Motor neuron (in vitro differentiated cells): ENCODE measurements around the gene ZNF436. TPM values are rescaled to one million over a fixed set of nuclear protein-coding genes. Genes with fewer than 3 reads are reported as not detected.

Source experiments
- ATAC-seq, 8 experiments: fragments of 200-7000 bp; cut with Tn5 transposase; replicated peaks in 6 of 8; 2 replicates each; pipeline ENCODE4 v1.8.0; 2021; ENCODE audit warnings: mild to moderate bottlenecking in 8 of 8, moderate library complexity in 8 of 8
- H3K27ac ChIP-seq, 2 donors: fragments of 250-450 bp; sonication (Bioruptor Pico); 2 replicates each; pipeline ENCODE4 v1.9.0; 2021; ENCODE audit warnings: antibody characterized with exemption in 2 of 2, mild to moderate bottlenecking in 2 of 2, moderate library complexity in 1 of 2
- H3K4me1 ChIP-seq, 2 donors: fragments of 250-450 bp; sonication (Bioruptor Pico); replicated peaks in 1 of 2; 2 replicates each; pipeline ENCODE4 v1.6.1; 2021; ENCODE audit warnings: antibody characterized with exemption in 2 of 2, mild to moderate bottlenecking in 2 of 2, moderate library complexity in 1 of 2
- H3K4me3 ChIP-seq, 5 donors: fragments of 250-450 bp; sonication (Bioruptor Pico); 2 replicates each; pipeline ENCODE4 v1.9.0; 2021; ENCODE audit warnings: antibody characterized with exemption in 5 of 5, mild to moderate bottlenecking in 5 of 5, moderate library complexity in 4 of 5
- WGBS, 10 experiments: fragments of 450-650 bp; shearing (Covaris generic); methylation state at CpG; one replicate each; pipeline ENCODE4 v1.0.0; 2022; 5-methylcytosine and 5-hydroxymethylcytosine counted together
- in situ Hi-C, 9 experiments: fragments of 400-800 bp; cut with MboI; loops; one replicate each; pipeline ENCODE4 v1.15.0; 2021; ENCODE audit warnings: low sequenced_read_pairs in 9 of 9, low pct_unique_long_range_greater_than_20kb in 2 of 9; ENCODE audit not compliant: unreplicated experiment in 9 of 9
- total RNA-seq, 8 experiments: library from RNA; unstranded; fragments of 300-600 nt; gene quantifications; 2 replicates each; pipeline versions ENCODE4 v1.2.3 to v1.2.4, GENCODE V29; 2022

The ZNF436 gene
- total RNA-seq, 8 experiments from 2014 or later = 7.2 to 76.9 (median 27.5) TPM

GRCh38 chr1:23400324-23401114 lies 30.9 kb upstream of the ZNF436 start:
- ATAC-seq = no peak
- in situ Hi-C loops = no loop called here
- Histone ChIP-seq H3K27ac (no peak overlapping the region), H3K4me1 (peaks cover 7 to 16% of the 10 kb centered on the region in 2 donors), H3K4me3 (no peak overlapping the region)
- 60 to 100% (median 82%) methylated on average over 1 to 5 of the region's 5 CpGs; no CpG with 5 or more reads in 2 of the 10 experiments for WGBS, 10 experiments

DNA sequence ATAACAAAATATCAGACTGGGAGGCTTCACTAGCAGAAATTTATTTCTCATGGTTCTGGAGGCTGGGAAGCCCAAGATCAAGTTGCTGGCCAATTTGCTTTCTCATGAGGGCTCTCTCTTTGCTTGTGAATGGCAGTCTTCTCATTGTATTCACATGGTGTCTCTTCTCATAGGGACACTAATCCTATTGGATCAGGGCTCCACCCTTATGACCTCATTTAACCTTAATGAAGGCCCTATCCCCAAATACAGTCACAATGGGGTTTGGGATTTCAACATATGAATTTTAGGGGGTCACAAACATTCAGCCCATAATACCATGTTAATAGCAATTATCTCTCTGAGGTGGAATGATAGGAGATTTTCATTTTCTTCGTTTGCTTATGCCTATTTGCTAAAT lies 29.6 kb upstream of the ZNF436 start:
- ATAC-seq = no peak
- 83 to 100% (median 97%) methylated on average over 1 of the region's 1 CpG; no CpG with 5 or more reads in 4 of the 10 experiments for WGBS, 10 experiments

GRCh38 chr1:23397908-23398307 lies 28.3 kb upstream of the ZNF436 start:
- in situ Hi-C loops = no loop called here
- no peak overlapping the region for H3K4me3 ChIP-seq
- no peak overlapping the region for H3K27ac ChIP-seq
- WGBS, 10 experiments = 53 to 100% (median 86%) methylated on average over 1 to 6 of the region's 7 CpGs
- peaks cover 5 to 18% of the 10 kb centered on the region in 2 donors for H3K4me1 ChIP-seq
- no peak for ATAC-seq

More for the DNA sequence above, 29.6 kb upstream of the ZNF436 start:
- no peak overlapping the region for H3K4me3 ChIP-seq
- H3K4me1 ChIP-seq = peaks cover 11 to 27% of the 10 kb centered on the region in 2 donors
- no peak overlapping the region for H3K27ac ChIP-seq
- in situ Hi-C loops = no loop called here

- WGBS, 10 experiments = 80 to 100% (median 95%) methylated on average over 1 to 2 of the region's 2 CpGs; no CpG with 5 or more reads in 5 of the 10 experiments
- in situ Hi-C loops = no loop called here
Measured at GRCh38 chr1:23396380-23396779, 26.7 kb upstream of the ZNF436 start.

DNA sequence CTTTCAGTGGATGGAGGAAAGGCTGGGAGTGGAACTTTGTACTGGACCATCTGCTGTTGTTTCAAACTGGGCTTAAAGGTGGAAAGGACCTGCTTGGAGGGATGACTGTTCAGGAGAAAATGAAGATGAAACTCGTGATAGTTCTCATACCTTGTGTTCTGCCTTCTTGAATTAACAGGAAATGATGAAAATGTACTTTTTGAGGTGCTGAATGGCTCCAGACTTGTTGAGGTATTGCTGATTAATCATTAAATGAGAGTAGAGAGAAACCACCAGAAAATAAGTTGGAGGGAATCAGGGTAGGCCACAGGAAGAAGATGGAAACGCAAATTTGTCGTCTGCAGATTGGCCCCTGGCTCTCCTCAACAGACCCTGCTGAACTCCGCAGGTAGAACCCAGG lies 26.2 kb upstream of the ZNF436 start:
- 17 to 100% (median 76%) methylated on average over 1 to 4 of the region's 4 CpGs for WGBS, 10 experiments
- ATAC-seq = no peak

More at GRCh38 chr1:23396380-23396779, 26.7 kb upstream of the ZNF436 start:
- Histone ChIP-seq H3K27ac (no peak overlapping the region), H3K4me3 (no peak overlapping the region), H3K4me1 (peaks cover 3 to 13% of the 10 kb centered on the region in 2 donors)
- no peak for ATAC-seq

GRCh38 chr1:23395154-23395724 lies 25.6 kb upstream of the ZNF436 start:
- H3K4me3 ChIP-seq = no peak overlapping the region
- in situ Hi-C loops = no loop called here
- peak in 5 of 8 experiments; percentile 48 to 86 (median 78) for ATAC-seq
- H3K4me1 ChIP-seq = peaks cover 3 to 11% of the 10 kb centered on the region in 2 donors
- H3K27ac ChIP-seq = peak overlapping the region; percentile 16 to 35
- WGBS, 10 experiments = 0 to 87% (median 25%) methylated on average over 1 to 8 of the region's 8 CpGs; no CpG with 5 or more reads in 2 of the 10 experiments

More for the DNA sequence above, 26.2 kb upstream of the ZNF436 start:
- Histone ChIP-seq H3K4me1 (peaks cover 3 to 11% of the 10 kb centered on the region in 2 donors), H3K27ac (no peak overlapping the region), H3K4me3 (no peak overlapping the region)
- in situ Hi-C loops = no loop called here

GRCh38 chr1:23394684-23395083 lies 25.0 kb upstream of the ZNF436 start:
- peak; percentile 63 to 98 (median 88) for ATAC-seq
- WGBS, 10 experiments = 0 to 33% (median 17%) methylated on average over 1 to 7 of the region's 7 CpGs; no CpG with 5 or more reads in 1 of the 10 experiments
- peak overlapping the region in 1 of 2 donors; percentile 32 for H3K27ac ChIP-seq
- H3K4me1 ChIP-seq = peaks cover 3 to 11% of the 10 kb centered on the region in 2 donors
- no peak overlapping the region for H3K4me3 ChIP-seq
- in situ Hi-C loops = no loop called here

GRCh38 chr1:23394181-23394580 lies 24.5 kb upstream of the ZNF436 start:
- in situ Hi-C loops = no loop called here
- peaks cover 3 to 11% of the 10 kb centered on the region in 2 donors for H3K4me1 ChIP-seq
- H3K27ac ChIP-seq = no peak overlapping the region
- peak in 2 of 8 experiments; percentile 21 to 31 for ATAC-seq
- H3K4me3 ChIP-seq = no peak overlapping the region
- 0 to 97% (median 78%) methylated on average over 1 to 4 of the region's 4 CpGs; no CpG with 5 or more reads in 2 of the 10 experiments for WGBS, 10 experiments

DNA sequence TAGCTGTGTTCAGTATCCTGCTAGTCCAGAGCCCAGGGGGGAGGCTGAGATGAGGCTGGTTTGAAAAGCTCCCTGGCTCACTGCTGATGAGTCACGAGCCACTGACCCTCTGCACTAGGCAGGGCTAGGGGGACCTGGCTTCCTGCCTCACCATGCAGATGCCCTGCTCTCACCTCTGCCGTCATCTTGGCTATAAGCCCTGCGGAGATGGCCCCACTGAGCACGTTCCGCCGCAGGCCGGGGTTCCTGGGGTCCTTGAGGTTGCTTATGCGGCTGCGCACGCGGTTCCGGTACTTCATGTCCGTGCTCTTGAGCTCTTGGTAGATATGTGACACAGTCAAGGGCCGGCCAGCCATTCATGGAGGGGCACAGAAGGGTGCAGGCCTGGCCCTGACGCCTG lies 24.1 kb upstream of the ZNF436 start:
- in situ Hi-C loops = no loop called here
- WGBS, 10 experiments = 60 to 98% (median 94%) methylated on average over 1 to 15 of the region's 15 CpGs; no CpG with 5 or more reads in 4 of the 10 experiments
- no peak for ATAC-seq
- no peak overlapping the region for H3K4me3 ChIP-seq
- no peak overlapping the region for H3K27ac ChIP-seq
- H3K4me1 ChIP-seq = peaks cover 3 to 11% of the 10 kb centered on the region in 2 donors

DNA sequence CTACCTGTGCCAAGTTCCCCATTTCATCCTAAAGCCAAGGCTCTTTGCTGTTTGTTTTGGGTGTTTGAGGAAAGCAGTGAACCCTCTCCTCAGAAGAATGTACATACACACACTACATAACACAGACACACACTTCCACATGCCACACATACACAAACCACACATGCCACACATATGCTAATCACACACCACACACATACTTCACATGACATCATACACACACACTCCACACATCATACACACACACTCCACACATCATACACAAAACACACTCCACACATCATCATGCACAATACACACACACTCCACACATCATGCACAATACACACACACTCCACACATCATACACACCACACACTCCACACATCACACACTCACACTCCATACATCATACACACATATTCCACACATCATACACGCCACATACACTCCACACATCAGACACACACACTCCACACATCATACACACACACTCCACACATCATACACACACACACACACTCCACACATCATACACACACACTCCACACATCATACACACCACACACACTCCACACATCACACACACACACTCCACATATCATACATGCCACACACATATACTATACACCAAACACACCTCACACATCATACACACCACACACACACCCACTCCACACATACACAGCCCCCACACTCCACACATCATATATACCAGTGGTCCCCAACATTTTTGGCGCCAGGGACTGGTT lies 22.7 kb upstream of the ZNF436 start:
- ATAC-seq = peak in 1 of 8 experiments; percentile 14
- Histone ChIP-seq H3K4me3 (no peak overlapping the region), H3K27ac (no peak overlapping the region), H3K4me1 (peaks cover 3 to 11% of the 10 kb centered on the region in 2 donors)
- 29 to 82% (median 63%) methylated on average over 1 to 2 of the region's 2 CpGs; no CpG with 5 or more reads in 7 of the 10 experiments for WGBS, 10 experiments
- in situ Hi-C loops = no loop called here

DNA sequence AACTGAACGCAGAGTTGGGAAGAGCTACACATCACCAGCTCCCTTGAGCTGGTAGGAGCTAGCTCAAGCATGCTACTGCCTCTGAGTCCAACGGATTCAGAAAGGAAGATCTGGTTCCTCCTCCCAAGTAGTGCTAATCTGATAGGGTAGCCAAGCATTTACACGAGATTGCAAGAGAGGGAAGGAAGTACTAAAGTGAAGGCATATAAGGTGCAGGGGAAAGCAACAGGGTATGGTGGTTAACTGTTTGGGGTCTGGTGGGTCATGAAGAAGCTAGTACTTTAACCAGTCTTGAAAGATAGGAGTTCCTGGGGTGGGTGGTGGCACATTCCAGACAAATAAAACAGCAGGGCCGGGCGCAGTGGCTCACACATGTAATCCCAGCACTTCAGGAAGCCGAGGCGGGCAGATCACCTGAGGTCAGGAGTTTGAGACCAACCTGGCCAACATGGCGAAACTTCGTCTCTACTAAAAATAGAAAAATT lies 20.2 kb upstream of the ZNF436 start:
- peak in 1 of 8 experiments; percentile 28 for ATAC-seq
- Histone ChIP-seq H3K4me3 (no peak overlapping the region), H3K27ac (no peak overlapping the region), H3K4me1 (peaks cover 0 to 11% of the 10 kb centered on the region in 2 donors)
- in situ Hi-C loops = no loop called here
- WGBS, 10 experiments = 0 to 82% (median 73%) methylated on average over 1 to 9 of the region's 9 CpGs

GRCh38 chr1:23387494-23387893 lies 17.9 kb upstream of the ZNF436 start:
- no peak for ATAC-seq
- Histone ChIP-seq H3K4me3 (no peak overlapping the region), H3K27ac (no peak overlapping the region), H3K4me1 (peaks cover 0 to 6% of the 10 kb centered on the region in 2 donors)
- WGBS, 10 experiments = 67 to 100% (median 89%) methylated on average over 1 to 7 of the region's 8 CpGs; no CpG with 5 or more reads in 4 of the 10 experiments
- in situ Hi-C loops = no loop called here
